Muscle layer of colon (tissue), 2 donors: ENCODE measurements around the gene CNTN5.

ENCODE experiments used
- H3K27ac ChIP-seq: one replicate; pipeline ENCODE4 v1.7.0; 2013; ENCODE audit warnings: low read depth, mild to moderate bottlenecking, low read length, moderate library complexity
- H3K27me3 ChIP-seq, 2 donors: one replicate each; pipeline ENCODE4 v1.7.0; 2013; ENCODE audit warnings: low read length in 2 of 2, mild to moderate bottlenecking in 2 of 2; ENCODE audit not compliant: insufficient read depth in 2 of 2, control insufficient read depth in 1 of 2
- H3K36me3 ChIP-seq: one replicate; pipeline ENCODE4 v1.7.0; 2013; ENCODE audit warnings: mild to moderate bottlenecking, low read length; ENCODE audit not compliant: insufficient read depth
- H3K4me1 ChIP-seq: one replicate; pipeline ENCODE4 v1.7.0; 2013; ENCODE audit warnings: mild to moderate bottlenecking, low read length; ENCODE audit not compliant: insufficient read depth
- H3K4me3 ChIP-seq, 2 donors: one replicate each; pipeline ENCODE4 v1.7.0; 2013; ENCODE audit warnings: low read length in 2 of 2, low read depth in 1 of 2, mild to moderate bottlenecking in 1 of 2, moderate library complexity in 1 of 2
- H3K9ac ChIP-seq: one replicate; pipeline ENCODE4 v1.7.0; 2013; ENCODE audit warnings: low read length
- H3K9me3 ChIP-seq: one replicate; pipeline ENCODE4 v1.7.0; 2013; ENCODE audit warnings: mild to moderate bottlenecking, low read length
- donor health status: abdominal sarcoma.
- donor health status: Adenocarcinoma of cecum.

Gene CNTN5

DNA sequence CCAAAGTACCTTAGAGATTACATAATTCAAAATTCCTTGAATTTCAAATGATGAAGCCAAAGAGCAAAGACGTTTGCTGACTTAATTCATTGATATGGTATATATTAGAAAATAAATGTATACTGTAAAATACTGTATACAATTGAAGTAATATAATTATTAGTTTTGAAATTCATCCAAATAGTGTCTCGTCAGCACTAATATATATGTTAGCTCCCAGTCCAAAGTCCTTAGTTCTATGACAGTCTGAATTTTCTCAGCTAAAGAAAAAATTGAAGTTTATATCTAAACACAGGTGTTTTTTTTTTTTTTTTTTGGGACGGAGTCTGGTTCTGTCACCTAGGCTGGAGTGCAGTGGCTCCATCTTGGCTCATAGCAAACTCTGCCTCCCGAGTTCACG lies 431.3 kb downstream of the CNTN5 start:
- Histone ChIP-seq H3K4me1 (no peaks in the 10 kb centered on the region), H3K36me3 (no peaks in the 10 kb centered on the region), H3K27me3 (no peaks in the 10 kb centered on the region), H3K9ac (no peak overlapping the region), H3K9me3 (no peaks in the 10 kb centered on the region), H3K4me3 (no peak overlapping the region), H3K27ac (no peak overlapping the region)

- no peaks in the 10 kb centered on the region for H3K4me1 ChIP-seq
- H3K9me3 ChIP-seq, result no peaks in the 10 kb centered on the region
- H3K9ac ChIP-seq, result no peak overlapping the region
- H3K27me3 ChIP-seq, result no peaks in the 10 kb centered on the region
- no peaks in the 10 kb centered on the region for H3K36me3 ChIP-seq
- H3K4me3 ChIP-seq, result no peak overlapping the region
- H3K27ac ChIP-seq, result no peak overlapping the region
Observed at GRCh38 chr11:99461913-99462312, 441.2 kb downstream of the CNTN5 start.

GRCh38 chr11:99464985-99465384 lies 444.2 kb downstream of the CNTN5 start:
- Histone ChIP-seq H3K27me3 (no peaks in the 10 kb centered on the region), H3K4me3 (no peak overlapping the region), H3K36me3 (no peaks in the 10 kb centered on the region), H3K9me3 (no peaks in the 10 kb centered on the region), H3K9ac (no peak overlapping the region), H3K4me1 (no peaks in the 10 kb centered on the region), H3K27ac (no peak overlapping the region)

DNA sequence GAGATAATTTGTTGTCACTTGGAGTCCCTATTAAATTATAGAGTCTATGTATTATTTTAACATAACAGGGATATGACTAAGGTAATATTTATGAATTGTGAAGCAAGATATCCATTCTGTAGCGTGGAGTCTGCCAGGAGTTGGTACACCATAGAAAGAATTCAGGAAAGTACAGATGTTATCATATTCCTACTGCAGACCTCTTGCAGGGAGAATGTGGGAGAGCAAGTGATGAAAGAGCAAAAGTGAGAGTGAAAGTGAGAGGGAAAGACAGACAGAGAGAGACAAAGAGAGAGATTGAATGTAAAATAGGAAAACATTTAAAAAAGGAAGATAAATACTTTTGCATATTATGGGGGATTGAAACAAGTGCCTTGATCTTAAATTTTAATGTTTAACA lies 468.8 kb downstream of the CNTN5 start:
- H3K4me1 ChIP-seq, result no peaks in the 10 kb centered on the region
- H3K9ac ChIP-seq, result no peak overlapping the region
- H3K36me3 ChIP-seq, result no peaks in the 10 kb centered on the region
- H3K27me3 ChIP-seq, result no peaks in the 10 kb centered on the region
- H3K4me3 ChIP-seq, result no peak overlapping the region
- no peaks in the 10 kb centered on the region for H3K9me3 ChIP-seq
- no peak overlapping the region for H3K27ac ChIP-seq

DNA sequence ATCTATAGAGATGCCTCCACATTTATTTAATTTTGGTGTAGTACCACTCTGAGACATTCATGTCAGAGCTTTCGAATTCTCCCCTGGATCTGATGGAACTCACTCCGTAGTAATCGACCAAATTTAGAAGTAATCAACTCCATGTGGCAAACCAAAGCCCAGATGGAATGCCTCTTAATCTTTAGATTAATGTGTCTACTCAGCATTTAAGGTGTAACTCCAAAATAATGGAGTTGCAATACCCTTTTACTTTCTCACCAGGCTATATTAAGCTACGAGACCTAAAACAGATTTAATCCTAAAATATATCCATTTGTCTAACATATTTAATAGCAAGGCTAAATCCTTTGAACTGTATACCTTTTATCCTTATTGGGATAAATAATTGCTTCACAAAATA lies 473.3 kb downstream of the CNTN5 start:
- Histone ChIP-seq H3K27ac (no peak overlapping the region), H3K4me3 (no peak overlapping the region), H3K9ac (no peak overlapping the region), H3K36me3 (no peaks in the 10 kb centered on the region), H3K9me3 (no peaks in the 10 kb centered on the region), H3K27me3 (no peaks in the 10 kb centered on the region), H3K4me1 (no peaks in the 10 kb centered on the region)

GRCh38 chr11:99501655-99502054 lies 480.9 kb downstream of the CNTN5 start:
- Histone ChIP-seq H3K9me3 (no peaks in the 10 kb centered on the region), H3K27ac (no peak overlapping the region), H3K4me3 (no peak overlapping the region), H3K36me3 (no peaks in the 10 kb centered on the region), H3K9ac (no peak overlapping the region), H3K4me1 (no peaks in the 10 kb centered on the region), H3K27me3 (no peaks in the 10 kb centered on the region)

GRCh38 chr11:99505316-99505715 lies 484.6 kb downstream of the CNTN5 start:
- H3K9me3 ChIP-seq, result no peaks in the 10 kb centered on the region
- no peak overlapping the region for H3K27ac ChIP-seq
- H3K4me3 ChIP-seq, result no peak overlapping the region
- no peaks in the 10 kb centered on the region for H3K36me3 ChIP-seq
- no peaks in the 10 kb centered on the region for H3K4me1 ChIP-seq
- H3K9ac ChIP-seq, result no peak overlapping the region
- no peaks in the 10 kb centered on the region for H3K27me3 ChIP-seq

- Histone ChIP-seq H3K4me3 (no peak overlapping the region), H3K36me3 (no peaks in the 10 kb centered on the region), H3K9ac (no peak overlapping the region), H3K9me3 (no peaks in the 10 kb centered on the region), H3K4me1 (no peaks in the 10 kb centered on the region), H3K27me3 (no peaks in the 10 kb centered on the region), H3K27ac (no peak overlapping the region)
Observed at GRCh38 chr11:99505831-99506230, 485.1 kb downstream of the CNTN5 start.

- Histone ChIP-seq H3K9me3 (no peaks in the 10 kb centered on the region), H3K27me3 (no peaks in the 10 kb centered on the region), H3K36me3 (no peaks in the 10 kb centered on the region), H3K9ac (no peak overlapping the region), H3K4me3 (no peak overlapping the region), H3K27ac (no peak overlapping the region), H3K4me1 (no peaks in the 10 kb centered on the region)
Observed at GRCh38 chr11:99509863-99510262, 489.1 kb downstream of the CNTN5 start.

DNA sequence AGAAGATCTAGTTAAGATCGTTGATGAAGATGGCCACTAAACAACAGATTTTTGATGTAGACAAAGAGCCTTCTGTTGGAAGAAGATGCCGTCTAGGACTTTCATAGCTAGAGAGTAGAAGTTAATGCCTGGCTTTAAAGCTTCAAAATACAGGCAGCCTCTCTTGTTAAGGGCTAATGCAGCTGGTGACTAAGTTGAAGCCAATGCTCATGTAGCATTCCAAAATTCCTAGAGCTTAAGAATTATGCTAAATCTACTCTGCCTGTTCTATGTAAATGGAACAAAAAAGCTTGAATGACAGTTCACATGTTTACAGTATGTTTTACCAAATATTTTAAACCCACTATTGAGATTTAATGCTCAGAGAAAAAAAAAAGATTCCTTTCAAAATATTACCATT lies 492.6 kb downstream of the CNTN5 start:
- Histone ChIP-seq H3K27me3 (no peaks in the 10 kb centered on the region), H3K4me3 (no peak overlapping the region), H3K36me3 (no peaks in the 10 kb centered on the region), H3K9ac (no peak overlapping the region), H3K4me1 (no peaks in the 10 kb centered on the region), H3K9me3 (no peaks in the 10 kb centered on the region), H3K27ac (no peak overlapping the region)

GRCh38 chr11:99519095-99519494 lies 498.3 kb downstream of the CNTN5 start:
- Histone ChIP-seq H3K27ac (no peak overlapping the region), H3K36me3 (no peaks in the 10 kb centered on the region), H3K9ac (no peak overlapping the region), H3K27me3 (no peaks in the 10 kb centered on the region), H3K9me3 (no peaks in the 10 kb centered on the region), H3K4me3 (no peak overlapping the region), H3K4me1 (no peaks in the 10 kb centered on the region)

- Histone ChIP-seq H3K27ac (no peak overlapping the region), H3K36me3 (no peaks in the 10 kb centered on the region), H3K4me3 (no peak overlapping the region), H3K9ac (no peak overlapping the region), H3K27me3 (no peaks in the 10 kb centered on the region), H3K4me1 (no peaks in the 10 kb centered on the region), H3K9me3 (no peaks in the 10 kb centered on the region)
Observed at GRCh38 chr11:99522467-99523173, 501.9 kb downstream of the CNTN5 start.
